ENCODE results near the gene LMTK2.

- no peak for TF ChIP-seq POLR2AphosphoS5 (IDR thresholded peaks at IDR 0.05)
- TF ChIP-seq EP300 (conservative IDR thresholded peaks at IDR 0.05; ENCODE audit: poor library complexity, severe bottlenecking), result no peak
- TF ChIP-seq SMC3 (conservative IDR thresholded peaks at IDR 0.05; ENCODE audit: poor library complexity), result no peak
- TF ChIP-seq CTCF (IDR thresholded peaks at IDR 0.05; ENCODE audit: poor library complexity, severe bottlenecking), result no peak
- TF ChIP-seq REST (IDR thresholded peaks at IDR 0.05; ENCODE audit: borderline replicate concordance), result no peak
Observed at GRCh38 chr7:98084631-98085030, 22.0 kb upstream of the LMTK2 start.

All from neural cell (in vitro differentiated cells).